Right kidney (tissue), 1 donor: Measurements from ENCODE around the gene XPO6.
A peak's percentile ranks its signal among the peaks of the same experiment; 100 is the strongest.

ENCODE experiments used
- DNase-seq: peaks from one replicate; pipeline ENCODE4 v3.0.0-alpha.2; 2016

Gene XPO6

DNA sequence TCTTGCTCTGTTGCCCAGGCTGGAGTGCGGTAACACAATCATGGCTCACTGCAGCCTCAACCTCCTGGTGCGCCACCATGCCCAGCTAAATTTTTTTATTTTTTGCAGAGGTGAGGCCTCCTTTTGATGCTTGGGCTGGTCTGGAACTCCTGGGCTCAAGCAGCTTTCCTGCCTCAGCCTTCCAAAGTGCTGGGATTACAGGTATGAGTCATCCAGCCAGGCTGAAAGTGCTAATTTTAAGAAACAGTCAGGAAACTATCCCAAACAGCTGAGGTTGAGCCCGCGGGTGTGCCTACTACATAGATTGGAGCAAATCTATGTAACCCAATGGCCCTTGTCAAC lies 738 bp upstream of the XPO6 start:
- no peak for DNase-seq

DNA sequence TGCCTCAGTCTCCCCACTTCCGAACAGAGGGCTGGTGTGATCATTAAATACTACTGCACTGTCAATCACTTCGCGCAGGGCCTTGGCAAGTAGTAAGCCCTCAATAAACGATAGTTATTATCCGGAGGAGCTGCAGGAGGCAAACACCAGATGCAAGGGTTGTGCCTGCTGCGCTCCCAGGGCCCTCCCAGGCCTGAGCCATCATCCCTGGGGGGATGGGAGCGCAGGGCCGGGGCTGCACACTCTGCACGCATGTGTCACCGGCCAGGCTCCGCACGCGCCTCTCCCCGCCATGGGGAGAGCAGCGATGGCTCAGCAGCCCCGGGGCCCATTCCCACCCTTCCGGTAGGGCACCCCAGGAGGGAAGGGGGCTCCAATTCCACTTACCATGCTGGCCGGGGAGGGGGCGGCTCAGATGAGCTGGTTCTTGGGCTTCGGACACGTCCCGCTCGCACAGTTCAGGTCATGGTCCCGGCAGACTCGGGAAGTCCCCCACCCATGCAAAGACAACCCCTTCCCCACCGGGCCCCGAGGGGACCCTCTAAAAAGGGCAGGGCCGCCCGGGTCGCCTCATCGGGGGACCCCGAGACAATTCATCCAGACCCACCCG lies 681 bp downstream of the XPO6 start:
- DNase-seq, result peak; percentile 58

DNA sequence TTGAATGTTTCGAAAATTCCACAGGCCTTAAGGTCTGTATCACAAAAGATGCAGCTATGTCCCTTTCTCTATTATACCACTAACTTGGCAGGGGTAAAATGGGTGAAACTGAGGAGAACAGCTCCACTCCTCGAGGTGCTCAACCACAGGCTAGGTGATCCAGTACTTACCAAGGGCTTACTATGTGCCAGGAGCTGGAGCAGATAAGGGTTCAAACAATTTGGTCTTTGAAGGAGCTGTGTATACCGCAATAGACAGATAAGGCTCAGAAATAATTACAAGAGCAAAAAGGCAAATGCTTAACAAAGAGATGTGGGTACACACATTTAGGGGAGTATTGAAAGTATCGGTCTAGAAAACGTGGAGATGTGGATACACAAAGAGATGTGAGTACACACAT lies 1.5 kb downstream of the XPO6 start:
- DNase-seq, result no peak

DNA sequence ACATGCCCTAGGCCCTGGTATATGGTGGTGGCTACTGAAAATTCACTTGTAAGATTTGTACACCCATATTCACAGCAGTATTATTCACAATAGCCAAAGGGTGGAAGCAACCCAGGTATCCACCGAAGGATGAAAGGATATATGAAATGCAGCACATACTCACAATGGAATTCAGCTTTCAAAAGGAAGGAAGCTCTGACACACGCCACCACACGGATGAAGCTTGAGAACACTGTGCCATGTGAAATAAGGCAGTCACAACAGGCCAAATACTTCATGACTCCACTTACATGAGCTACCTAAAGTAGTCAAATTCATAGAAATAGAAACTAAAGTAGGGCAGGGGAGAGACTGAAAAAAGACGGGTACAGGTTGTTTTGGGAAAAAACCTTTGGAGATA lies 2.9 kb downstream of the XPO6 start:
- no peak for DNase-seq

DNA sequence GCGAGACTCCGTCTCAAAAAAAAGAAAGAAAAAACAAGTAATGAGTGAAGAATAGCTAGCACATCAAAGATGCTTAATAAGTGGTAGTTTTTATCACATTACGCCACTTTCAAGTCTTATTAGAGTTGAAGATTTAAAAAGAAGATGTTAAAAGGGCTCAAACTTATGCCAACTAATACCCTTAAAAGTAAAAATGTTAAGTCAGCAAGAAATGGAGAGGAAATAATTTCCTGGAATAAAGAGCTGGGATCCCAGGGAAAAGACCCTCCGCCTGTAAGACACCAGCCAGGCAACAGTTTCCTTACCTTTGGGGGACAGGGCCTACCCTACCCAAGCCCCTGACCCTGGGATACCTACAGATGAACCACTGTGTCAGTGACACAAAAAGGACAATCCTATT lies 3.6 kb downstream of the XPO6 start:
- DNase-seq, result no peak

DNA sequence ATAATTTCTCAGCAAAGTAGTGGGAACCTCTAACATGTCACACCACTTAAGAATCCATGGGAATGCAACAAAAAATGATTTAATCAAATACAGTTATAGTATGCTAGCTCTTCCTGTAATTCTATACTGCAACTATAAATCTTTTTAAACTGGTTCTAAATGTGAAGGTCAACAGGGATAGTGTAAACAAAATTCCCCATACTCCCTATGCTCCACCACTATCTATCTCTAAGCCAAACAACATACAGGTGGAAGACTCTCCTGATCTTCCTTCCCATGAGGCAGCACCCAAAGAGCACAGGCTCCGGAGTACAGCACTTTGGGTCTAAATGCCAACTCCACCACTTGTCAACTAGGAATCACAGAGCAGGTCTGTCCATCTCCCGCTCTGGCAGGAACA lies 4.4 kb downstream of the XPO6 start:
- no peak for DNase-seq

DNA sequence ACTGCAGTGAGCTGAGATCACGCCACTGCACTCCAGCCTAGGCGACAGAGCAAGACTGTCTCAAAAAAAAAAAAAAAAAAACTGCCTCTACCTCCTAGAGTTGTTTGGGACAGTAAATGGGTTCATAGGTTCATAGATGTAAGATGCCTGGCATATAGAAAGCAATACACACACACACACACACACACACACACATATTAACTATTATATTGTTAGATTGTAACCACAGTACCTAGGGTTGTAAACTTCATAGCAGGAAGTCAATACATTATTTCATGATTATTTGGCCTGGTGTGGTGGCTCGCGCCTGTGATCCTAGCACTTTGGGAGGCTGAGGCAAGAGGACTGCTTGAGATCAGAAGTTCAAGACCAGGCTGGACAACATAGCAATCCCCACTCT lies 5.8 kb downstream of the XPO6 start:
- DNase-seq, result no peak

DNA sequence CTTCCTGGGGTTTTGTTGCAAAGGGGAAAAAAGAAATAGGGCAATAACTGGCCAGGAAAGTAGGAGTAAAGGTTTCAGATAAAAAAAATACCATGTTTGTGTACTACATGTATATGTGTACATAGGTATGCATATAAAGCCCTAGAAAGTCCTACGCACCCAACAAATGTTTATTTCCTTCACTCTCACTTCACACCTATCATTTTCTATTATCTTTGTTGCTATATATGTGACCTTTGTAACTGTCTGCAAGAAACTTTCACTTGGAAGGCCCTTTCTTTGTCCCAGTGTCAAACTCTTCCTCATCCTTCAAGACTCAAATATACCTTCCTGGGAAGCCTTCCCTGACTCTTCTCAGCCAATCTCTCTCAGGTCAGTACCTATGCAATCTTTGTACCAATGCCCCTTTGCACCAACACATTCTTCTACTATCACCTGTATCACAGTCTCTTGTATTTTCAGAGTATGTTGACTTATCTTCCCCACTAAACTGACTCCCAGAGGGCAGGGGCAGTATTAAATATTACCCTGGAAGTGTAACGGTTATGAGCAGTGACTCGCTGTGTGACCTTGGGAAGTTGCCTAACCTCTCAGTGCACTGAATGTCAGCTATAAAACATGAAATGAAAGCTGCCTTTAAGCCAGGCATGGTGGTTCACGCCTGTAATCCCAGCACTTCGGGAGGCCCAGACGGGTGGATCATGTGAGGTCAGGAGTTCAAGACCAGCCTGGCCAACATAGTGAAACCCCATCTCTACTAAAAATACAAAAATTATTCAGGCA lies 6.5 kb downstream of the XPO6 start:
- no peak for DNase-seq

DNA sequence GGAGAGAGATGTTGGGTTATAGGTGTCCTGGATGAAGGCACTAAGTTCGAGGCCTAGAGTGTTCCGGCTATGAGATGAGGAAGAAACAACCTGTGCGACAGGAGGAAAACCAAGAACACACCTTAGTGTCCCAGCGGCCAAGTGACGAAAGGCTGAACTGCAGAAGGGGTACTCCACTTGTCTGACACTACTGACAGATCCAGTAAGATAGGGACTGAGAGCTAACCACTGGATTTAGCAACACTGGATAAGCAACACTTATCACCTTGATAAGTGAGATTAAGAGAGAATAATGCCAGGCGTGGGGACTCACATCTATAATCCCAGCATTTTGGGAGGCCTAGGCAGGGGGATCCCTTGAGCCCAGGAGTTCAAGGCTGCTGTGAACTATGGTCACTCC lies 7.1 kb downstream of the XPO6 start:
- DNase-seq, result no peak

DNA sequence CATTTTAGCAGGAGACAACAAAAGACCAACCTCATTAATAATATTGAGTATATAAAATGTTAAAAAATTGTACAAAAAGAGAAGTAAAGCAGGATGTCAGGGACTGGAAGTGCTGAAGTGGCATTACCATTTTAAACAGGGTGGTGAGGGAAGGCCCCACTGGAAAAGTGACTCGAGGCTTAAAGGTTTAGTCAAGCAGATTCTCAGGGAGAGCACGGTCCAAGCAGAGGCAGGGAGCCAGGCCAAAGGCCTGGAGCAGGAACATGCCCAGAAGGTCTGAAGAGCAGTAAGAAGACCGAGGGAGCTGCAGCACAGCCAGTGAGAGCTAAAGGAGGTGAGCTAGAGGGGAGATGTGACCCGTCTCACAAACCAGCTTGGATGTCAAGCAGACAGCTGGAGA lies 7.6 kb downstream of the XPO6 start:
- no peak for DNase-seq

DNA sequence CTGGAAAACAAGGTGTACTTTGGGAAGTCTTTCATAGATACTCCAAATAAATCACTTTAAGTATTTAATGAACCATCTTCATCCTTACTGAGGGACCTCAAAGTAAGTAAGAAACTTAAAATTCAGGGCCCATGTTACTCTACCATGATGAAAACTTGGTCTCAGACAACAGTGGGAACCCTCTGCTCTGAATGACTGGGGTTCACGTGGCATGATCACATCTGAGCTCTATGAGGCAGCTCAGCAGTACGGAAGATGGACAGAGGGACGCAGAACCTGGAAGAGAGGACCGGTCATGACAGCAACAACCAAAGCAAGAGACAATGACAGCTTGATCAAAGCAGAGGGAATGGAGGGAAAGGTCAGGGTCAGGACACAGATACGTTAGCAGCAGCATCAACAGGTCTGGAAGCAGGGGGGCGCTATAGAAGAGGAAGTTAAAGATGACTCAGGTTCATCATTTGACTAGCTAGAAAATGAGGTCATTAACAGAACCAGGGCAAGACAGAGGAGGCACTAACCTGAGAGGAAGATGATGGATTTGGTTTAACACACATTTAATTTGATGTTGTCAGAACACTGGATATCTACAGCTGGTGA lies 9.5 kb downstream of the XPO6 start:
- DNase-seq, result no peak

DNA sequence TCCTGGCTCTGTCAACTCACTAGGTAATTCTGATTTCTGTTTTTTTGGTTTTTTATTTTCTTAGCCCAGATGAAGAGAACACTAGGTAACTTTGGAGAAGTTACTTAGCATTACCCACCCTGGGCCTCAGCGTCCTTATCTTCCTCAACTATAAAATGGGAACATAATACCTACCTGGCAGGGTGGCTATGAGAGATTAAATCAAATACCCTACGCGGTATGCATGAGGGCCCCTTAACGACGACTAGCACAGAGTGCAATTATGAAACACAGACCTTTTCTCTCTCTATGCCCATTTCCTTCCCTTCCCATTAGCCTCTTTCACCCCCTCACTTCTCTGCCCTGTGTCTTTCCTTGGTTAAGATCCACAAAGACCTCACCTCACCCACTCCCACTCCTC lies 11.1 kb downstream of the XPO6 start:
- DNase-seq, result no peak

DNA sequence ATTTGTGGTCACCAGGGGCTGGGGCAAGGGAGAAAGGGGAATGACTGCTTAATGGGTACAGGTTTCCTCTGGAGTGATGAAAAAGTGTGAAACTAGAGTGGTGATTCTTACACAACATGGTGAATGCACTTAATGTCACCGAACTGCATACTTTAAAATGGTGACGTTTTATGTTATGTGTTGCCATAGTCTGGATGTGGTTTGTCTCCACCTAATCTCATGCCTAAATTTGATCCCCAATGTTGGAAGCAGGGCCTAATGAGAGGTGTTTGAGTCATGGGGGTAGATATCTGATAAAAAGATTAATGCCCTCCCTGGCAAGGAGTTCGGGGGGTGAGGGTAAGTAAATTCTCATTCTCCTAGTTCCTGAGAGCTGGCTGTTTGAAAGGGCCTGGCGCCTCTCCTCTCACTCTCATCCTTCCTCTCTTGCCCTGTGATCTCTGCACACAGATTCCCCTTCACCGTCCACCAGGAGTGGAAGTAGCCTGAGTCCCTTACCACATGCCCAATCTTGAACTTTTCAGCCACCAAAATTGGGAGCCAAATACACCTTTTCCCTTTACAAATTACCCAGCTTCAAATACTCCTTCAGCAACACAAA lies 15.3 kb downstream of the XPO6 start:
- no peak for DNase-seq

DNA sequence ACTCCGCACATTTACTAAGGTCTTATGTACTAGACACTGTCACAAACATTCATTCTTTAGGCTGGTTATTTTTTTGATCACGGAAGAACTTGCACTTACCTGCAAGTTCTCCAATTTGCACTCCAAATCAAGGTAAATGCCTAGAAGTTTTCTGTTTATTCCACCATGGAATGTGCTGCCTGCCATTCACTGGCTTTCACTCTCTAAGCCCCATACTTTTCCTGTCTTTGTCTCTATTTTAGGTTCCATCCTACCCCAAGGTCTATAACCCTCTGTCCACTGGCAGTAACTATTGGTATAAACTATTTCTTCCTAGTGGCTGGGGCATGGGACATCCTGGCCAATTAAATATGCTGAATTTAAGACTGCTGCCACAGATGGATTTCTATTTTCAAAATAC lies 15.9 kb downstream of the XPO6 start:
- no peak for DNase-seq

DNA sequence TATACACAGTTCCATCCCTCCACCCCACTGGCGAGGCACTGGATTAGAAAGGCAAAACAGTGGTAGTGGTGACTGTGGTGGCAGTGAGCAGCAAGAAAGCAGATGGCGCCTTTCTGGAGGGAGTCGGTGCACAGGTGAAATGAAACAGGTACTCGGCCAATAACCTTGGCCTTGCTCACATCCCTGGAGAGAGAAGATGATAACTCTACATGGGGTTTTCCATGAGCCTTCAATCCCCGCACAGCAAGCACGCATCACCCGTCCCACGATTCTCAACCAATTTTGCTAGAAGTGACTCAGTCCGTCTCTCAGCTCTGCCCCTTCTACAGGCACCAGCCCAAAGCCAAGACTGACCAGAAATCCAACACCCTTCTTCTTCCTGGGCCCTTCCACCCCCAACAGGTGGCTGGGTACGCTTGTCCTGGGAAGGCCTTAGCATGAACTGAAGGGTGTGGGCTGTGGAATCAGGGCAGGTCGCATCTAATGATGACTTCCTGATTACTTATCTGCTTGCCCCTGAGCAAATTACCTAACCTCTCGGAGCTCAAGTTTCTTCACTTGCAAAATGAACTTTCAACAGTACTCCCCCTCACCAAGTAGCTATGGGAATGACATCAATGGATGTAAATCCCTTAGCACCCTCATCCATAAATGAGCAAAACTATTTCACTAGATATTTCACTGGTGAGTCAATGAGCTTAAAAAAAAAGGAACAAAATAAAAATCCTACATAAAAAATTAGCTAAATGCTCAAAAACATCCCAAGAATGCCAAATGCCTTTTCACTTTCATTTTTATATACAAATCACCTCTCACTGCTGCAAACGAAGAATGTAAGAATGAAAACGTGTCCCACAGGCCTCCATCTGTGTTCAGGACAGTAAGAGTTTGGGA lies 18.0 kb downstream of the XPO6 start:
- DNase-seq, result no peak

DNA sequence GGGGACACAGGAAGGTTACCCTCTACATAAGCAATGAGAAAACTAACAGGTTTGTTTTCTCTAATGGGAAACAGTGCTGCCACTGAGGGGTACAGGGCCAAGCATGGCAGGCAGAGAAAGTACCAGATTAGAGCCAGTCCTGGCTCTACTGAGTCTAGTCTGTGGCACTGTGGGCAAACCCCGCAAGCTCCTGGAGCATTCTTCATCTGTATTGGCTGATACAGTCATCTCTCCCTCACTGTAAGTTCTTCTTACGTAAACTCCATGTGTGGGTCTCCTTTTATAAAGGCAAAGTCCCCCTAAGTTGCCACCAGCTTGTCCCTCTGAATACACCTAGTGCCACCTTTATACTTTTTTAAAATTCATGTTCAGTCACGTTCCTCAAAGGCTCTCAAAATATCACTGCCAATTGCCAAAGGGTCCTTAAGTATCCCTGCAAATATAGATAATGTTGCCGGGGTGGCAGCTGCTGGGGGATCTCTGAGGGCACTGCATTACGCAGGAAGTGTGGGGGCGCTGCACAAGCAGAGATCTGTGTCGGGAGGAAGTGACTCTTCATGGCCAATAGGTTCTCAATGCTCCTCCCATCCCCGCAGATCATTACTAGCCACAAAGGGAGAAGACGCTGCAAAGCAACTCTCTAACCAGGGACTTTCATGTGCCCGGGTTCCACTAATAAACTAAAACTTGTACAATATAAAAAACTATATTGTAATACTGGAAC lies 18.8 kb downstream of the XPO6 start:
- DNase-seq, result no peak

DNA sequence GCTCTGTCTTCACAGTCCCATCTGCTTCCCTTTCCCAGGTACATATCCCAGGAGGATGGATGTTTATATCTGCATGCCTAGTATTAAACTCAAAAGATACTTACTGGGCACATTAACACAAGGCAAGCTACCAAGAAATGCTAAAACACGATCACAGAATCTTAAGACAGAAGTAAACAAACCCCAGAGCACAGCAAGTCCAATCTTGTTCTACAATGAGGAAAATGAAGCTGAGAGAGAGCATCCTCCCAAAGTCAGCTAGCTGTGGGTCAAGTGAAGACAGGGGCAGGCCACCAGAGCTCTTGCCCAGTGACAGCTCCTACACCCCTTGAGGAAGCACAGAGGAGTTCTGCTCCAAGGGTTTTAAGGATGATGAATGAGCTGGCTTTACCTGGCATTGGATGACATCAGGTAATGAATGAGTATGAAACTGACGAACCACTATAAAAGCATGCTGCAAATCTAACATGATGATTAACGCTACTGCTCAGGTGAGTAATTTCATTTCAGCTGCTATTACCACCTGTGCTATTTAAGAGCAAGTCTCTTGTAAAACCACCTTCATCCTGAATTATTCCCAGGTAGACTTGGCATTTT lies 20.3 kb downstream of the XPO6 start:
- DNase-seq, result no peak

DNA sequence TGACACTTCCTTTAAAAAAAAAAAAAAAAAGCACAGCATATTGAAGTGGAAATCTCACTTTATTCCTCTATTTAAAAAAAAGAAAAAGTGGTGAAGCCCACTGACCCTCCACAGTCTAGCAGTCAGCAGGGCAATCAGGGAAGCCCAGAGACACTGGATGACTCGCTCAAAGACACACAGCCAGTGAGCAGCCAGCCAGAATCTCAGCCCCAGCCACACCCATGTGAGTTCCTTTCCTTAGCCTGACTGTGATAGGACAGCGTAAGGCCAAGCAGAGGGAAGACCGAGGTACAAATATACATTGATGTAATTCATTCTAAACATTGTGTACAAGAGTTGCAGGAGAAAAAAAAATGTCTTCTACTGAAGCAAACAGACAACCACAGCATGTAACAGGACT lies 22.5 kb downstream of the XPO6 start:
- DNase-seq, result no peak

DNA sequence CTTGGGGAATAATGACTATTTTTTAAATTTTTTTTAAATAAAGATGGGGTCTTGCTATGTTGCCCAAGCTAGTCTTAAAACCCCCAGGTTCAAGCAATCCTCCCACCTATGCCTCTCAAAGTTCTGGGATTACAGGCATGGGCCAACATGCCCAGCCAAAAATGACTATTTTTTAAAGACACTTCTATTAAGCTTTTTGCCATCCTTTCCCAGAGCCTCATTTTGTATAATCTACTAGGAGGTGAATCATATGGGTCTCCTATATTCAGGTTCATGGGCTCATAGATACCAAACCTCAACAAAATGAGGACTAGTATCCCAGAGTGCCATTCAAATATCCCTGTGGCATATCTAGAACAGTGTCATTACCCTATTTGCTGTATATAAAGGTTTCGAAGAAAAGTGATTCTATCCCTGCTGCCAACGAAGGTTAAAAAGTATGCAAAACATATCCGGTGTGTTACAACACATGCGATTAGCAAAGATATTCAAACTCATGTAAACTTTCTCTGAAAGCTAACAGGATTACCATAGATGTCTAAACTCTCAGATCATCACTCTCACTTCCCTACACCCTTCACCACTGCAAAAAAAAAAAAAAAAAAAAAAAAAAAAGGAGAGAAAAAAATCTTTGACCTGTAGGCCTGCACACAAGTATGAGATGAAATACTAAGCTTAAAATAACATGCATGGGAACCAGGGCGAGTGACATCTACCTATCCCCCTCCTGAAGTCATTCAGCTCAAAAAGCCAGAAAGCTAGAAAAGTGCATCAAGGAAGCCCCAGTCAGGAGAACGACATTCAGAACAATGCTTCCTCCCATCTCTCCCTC lies 23.5 kb downstream of the XPO6 start:
- no peak for DNase-seq

DNA sequence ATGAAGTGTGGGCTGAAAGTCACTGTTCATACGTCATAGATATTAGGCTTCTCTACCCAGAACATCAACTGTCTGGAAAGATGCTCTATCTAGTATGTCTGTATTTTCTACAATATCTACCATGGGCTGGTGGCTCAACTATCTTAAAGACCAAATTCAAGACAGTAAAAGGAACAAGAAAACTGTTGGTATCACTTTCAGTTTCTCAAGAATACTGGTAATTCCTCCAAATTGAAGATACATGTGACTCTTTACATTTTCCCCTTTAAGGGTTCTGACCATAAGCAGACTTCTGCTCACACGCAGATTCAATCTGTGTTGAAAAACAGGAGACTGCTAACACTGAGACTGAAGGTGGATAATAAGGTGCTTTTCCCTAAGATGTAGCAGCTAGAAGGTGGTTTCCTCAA lies 24.2 kb downstream of the XPO6 start:
- DNase-seq, result no peak

DNA sequence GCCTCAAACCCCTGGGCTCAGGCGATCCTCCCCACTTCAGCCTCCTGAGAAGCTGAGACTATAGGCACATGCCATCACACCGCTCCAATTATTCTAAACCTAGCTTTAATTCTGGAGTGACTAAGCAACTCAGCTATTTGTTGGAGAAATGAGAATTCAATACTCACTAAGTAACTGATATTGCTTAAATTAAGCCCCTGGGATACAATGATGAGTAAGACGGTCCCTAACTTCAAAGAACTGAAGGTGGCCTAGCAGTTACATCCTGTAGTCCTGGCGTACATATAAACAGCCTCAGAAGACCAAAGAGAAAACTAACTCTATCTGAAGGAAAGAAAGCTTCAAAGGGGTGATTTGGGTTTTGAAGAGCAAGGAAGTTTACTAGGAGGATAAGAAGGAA lies 25.0 kb downstream of the XPO6 start:
- DNase-seq, result no peak
